Measurements from ENCODE around the gene AMOTL1. TPM values are rescaled to one million over a fixed set of nuclear protein-coding genes. Genes with fewer than 3 reads are reported as not detected.

AMOTL1 gene
- polyA plus RNA-seq, 1 donor from 2014 or later, result 10.7 TPM

DNA sequence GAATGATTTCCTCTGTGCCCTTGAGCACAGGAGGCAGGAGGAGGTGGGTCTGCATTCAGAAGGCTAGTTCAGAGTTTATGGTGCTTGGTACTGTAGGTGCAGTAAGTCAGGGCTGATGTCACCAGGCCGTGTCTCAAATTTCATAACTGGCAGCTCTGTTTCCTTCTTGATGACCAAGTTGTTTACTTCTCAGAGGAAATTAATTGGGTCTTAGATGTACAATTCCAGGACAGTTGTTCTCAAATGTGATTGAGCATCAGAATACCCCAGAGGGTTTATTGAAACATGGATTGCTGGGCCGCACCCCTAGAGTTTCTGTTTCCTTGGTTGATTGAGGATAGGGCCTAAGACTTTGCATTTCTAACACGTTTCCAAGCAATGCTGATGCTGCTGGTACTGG lies 6.2 kb downstream of the AMOTL1 start:
- H3K9me3 ChIP-seq (ENCODE audit: low read length), result no peaks in the 10 kb centered on the region
- no peaks in the 10 kb centered on the region for H3K36me3 ChIP-seq (ENCODE audit: insufficient read depth, low read length)
- H3K4me3 ChIP-seq (ENCODE audit: low read length), result no peak overlapping the region
- H3K27me3 ChIP-seq (ENCODE audit: insufficient read depth, low read depth, low read length), result no peaks in the 10 kb centered on the region
- no peak overlapping the region for H3K9ac ChIP-seq (ENCODE audit: low read length)
- no peaks in the 10 kb centered on the region for H3F3A ChIP-seq (ENCODE audit: insufficient read depth, low read length, poor library complexity, severe bottlenecking)
- TF ChIP-seq RAD21 (conservative IDR thresholded peaks at IDR 0.05), result no peak
- no peak for TF ChIP-seq EZH2 (IDR thresholded peaks at IDR 0.05; ENCODE audit: borderline replicate concordance, insufficient read depth, low read length, poor library complexity, severe bottlenecking)
- TF ChIP-seq, protein P1, sequence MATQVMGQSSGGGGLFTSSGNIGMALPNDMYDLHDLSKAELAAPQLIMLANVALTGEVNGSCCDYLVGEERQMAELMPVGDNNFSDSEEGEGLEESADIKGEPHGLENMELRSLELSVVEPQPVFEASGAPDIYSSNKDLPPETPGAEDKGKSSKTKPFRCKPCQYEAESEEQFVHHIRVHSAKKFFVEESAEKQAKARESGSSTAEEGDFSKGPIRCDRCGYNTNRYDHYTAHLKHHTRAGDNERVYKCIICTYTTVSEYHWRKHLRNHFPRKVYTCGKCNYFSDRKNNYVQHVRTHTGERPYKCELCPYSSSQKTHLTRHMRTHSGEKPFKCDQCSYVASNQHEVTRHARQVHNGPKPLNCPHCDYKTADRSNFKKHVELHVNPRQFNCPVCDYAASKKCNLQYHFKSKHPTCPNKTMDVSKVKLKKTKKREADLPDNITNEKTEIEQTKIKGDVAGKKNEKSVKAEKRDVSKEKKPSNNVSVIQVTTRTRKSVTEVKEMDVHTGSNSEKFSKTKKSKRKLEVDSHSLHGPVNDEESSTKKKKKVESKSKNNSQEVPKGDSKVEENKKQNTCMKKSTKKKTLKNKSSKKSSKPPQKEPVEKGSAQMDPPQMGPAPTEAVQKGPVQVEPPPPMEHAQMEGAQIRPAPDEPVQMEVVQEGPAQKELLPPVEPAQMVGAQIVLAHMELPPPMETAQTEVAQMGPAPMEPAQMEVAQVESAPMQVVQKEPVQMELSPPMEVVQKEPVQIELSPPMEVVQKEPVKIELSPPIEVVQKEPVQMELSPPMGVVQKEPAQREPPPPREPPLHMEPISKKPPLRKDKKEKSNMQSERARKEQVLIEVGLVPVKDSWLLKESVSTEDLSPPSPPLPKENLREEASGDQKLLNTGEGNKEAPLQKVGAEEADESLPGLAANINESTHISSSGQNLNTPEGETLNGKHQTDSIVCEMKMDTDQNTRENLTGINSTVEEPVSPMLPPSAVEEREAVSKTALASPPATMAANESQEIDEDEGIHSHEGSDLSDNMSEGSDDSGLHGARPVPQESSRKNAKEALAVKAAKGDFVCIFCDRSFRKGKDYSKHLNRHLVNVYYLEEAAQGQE (IDR thresholded peaks at IDR 0.05; ENCODE audit: borderline replicate concordance), result no peak
- no peak for TF ChIP-seq EP300 (conservative IDR thresholded peaks at IDR 0.05; ENCODE audit: poor library complexity, severe bottlenecking)
- no peak for TF ChIP-seq POLR2AphosphoS5 (IDR thresholded peaks at IDR 0.05)
- TF ChIP-seq TAF1 (IDR thresholded peaks at IDR 0.05; ENCODE audit: low read depth), result no peak
- TF ChIP-seq MXI1 (conservative IDR thresholded peaks at IDR 0.05; ENCODE audit: poor library complexity, severe bottlenecking), result no peak
- TF ChIP-seq, protein P2, sequence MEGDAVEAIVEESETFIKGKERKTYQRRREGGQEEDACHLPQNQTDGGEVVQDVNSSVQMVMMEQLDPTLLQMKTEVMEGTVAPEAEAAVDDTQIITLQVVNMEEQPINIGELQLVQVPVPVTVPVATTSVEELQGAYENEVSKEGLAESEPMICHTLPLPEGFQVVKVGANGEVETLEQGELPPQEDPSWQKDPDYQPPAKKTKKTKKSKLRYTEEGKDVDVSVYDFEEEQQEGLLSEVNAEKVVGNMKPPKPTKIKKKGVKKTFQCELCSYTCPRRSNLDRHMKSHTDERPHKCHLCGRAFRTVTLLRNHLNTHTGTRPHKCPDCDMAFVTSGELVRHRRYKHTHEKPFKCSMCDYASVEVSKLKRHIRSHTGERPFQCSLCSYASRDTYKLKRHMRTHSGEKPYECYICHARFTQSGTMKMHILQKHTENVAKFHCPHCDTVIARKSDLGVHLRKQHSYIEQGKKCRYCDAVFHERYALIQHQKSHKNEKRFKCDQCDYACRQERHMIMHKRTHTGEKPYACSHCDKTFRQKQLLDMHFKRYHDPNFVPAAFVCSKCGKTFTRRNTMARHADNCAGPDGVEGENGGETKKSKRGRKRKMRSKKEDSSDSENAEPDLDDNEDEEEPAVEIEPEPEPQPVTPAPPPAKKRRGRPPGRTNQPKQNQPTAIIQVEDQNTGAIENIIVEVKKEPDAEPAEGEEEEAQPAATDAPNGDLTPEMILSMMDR (IDR thresholded peaks at IDR 0.05; ENCODE audit: poor library complexity, severe bottlenecking), result no peak
- no peak for TF ChIP-seq SMC3 (conservative IDR thresholded peaks at IDR 0.05; ENCODE audit: poor library complexity)
- H3K79me2 ChIP-seq (replicated peaks; ENCODE audit: insufficient read depth, low read length), result peaks cover 96% of the 10 kb centered on the region
- no peak overlapping the region for H3K27ac ChIP-seq (ENCODE audit: low read length)
- H3K4me2 ChIP-seq (ENCODE audit: low read length), result no peak overlapping the region
- no peak overlapping the region for H2AFZ ChIP-seq (ENCODE audit: low read depth, low read length)
- no peaks in the 10 kb centered on the region for H4K20me1 ChIP-seq (ENCODE audit: insufficient read depth)
- H3K9me2 ChIP-seq (ENCODE audit: insufficient read depth, low read length), result no peaks in the 10 kb centered on the region

DNA sequence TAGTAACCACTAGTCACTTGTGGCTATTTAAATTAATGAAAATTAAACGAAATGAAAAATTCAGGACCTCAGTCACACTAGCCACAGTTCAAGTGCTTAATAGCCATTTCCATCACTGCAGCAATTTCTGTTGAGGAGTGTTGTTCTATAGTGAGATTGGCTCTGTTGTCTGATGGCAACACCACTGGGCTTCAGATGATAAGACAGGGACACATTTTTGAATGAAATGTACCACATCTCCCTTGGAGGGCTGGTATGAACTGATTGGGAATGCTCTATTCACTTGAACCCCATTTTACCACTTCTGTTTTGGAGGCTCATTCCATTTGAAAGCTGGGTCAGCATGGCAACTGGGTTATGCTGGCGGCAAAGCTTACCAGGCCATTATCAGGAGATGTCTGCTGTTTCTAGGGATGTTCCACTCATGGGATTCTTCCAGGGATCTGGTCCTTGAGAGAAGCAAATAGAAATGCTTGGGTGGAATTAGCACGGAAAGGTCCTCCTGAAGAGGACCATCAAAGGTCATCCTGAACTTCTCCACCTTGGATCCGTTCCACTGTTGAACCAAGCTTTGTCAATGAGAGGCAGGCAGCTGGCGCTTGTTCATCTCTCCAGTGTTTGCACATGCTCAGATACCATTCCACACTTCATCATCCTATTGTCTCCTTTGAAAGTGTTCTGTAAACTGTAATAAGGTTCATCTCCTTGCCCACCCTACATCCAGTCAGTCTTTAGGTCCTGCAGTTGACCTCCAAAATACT lies 7.6 kb downstream of the AMOTL1 start:
- no peak for TF ChIP-seq EP300 (conservative IDR thresholded peaks at IDR 0.05; ENCODE audit: poor library complexity, severe bottlenecking)
- TF ChIP-seq POLR2AphosphoS5 (IDR thresholded peaks at IDR 0.05), result no peak
- TF ChIP-seq, protein P1 (IDR thresholded peaks at IDR 0.05; ENCODE audit: borderline replicate concordance), result no peak
- TF ChIP-seq, protein P2 (IDR thresholded peaks at IDR 0.05; ENCODE audit: poor library complexity, severe bottlenecking), result no peak
- no peak for TF ChIP-seq SMC3 (conservative IDR thresholded peaks at IDR 0.05; ENCODE audit: poor library complexity)
- no peak for TF ChIP-seq RAD21 (conservative IDR thresholded peaks at IDR 0.05)
- no peak for TF ChIP-seq TAF1 (IDR thresholded peaks at IDR 0.05; ENCODE audit: low read depth)
- TF ChIP-seq EZH2 (IDR thresholded peaks at IDR 0.05; ENCODE audit: borderline replicate concordance, insufficient read depth, low read length, poor library complexity, severe bottlenecking), result no peak
- no peak for TF ChIP-seq MXI1 (conservative IDR thresholded peaks at IDR 0.05; ENCODE audit: poor library complexity, severe bottlenecking)
- H3K9me2 ChIP-seq (ENCODE audit: insufficient read depth, low read length), result no peaks in the 10 kb centered on the region
- no peaks in the 10 kb centered on the region for H3K36me3 ChIP-seq (ENCODE audit: insufficient read depth, low read length)
- H3K79me2 ChIP-seq (replicated peaks; ENCODE audit: insufficient read depth, low read length), result peaks cover 93% of the 10 kb centered on the region
- H3K27me3 ChIP-seq (ENCODE audit: insufficient read depth, low read depth, low read length), result no peaks in the 10 kb centered on the region
- no peak overlapping the region for H3K9ac ChIP-seq (ENCODE audit: low read length)
- no peaks in the 10 kb centered on the region for H3K9me3 ChIP-seq (ENCODE audit: low read length)
- no peaks in the 10 kb centered on the region for H4K20me1 ChIP-seq (ENCODE audit: insufficient read depth)
- no peak overlapping the region for H2AFZ ChIP-seq (ENCODE audit: low read depth, low read length)
- no peak overlapping the region for H3K4me2 ChIP-seq (ENCODE audit: low read length)
- no peak overlapping the region for H3K4me3 ChIP-seq (ENCODE audit: low read length)
- no peak overlapping the region for H3K27ac ChIP-seq (ENCODE audit: low read length)
- no peaks in the 10 kb centered on the region for H3F3A ChIP-seq (ENCODE audit: insufficient read depth, low read length, poor library complexity, severe bottlenecking)
